Glutamatergic neuron (in vitro differentiated cells): ENCODE measurements around the gene HMCN1. TPM values are rescaled to one million over a fixed set of nuclear protein-coding genes. Genes with fewer than 3 reads are reported as not detected.
A peak's percentile ranks its signal among the peaks of the same experiment; 100 is the strongest.

Experiments
- DNase-seq: peaks from one replicate; pipeline ENCODE4 v3.0.0; 2022
- H3K27ac Mint-ChIP-seq: one replicate; pipeline ENCODE4 v1.8.0; 2020; ENCODE audit warnings: mild to moderate bottlenecking, mixed read lengths, inconsistent platforms; ENCODE audit not compliant: unreplicated experiment
- H3K27me3 Mint-ChIP-seq: one replicate; pipeline ENCODE4 v1.8.0; 2020; ENCODE audit warnings: mild to moderate bottlenecking, moderate library complexity, mixed read lengths, inconsistent platforms; ENCODE audit not compliant: unreplicated experiment
- H3K36me3 Mint-ChIP-seq: one replicate; pipeline ENCODE4 v1.8.0; 2020; ENCODE audit warnings: mild to moderate bottlenecking, mixed read lengths, inconsistent platforms; ENCODE audit not compliant: unreplicated experiment
- H3K4me1 Mint-ChIP-seq: one replicate; pipeline ENCODE4 v1.8.0; 2020; ENCODE audit warnings: mild to moderate bottlenecking, low read depth, mixed read lengths, inconsistent platforms; ENCODE audit not compliant: unreplicated experiment
- H3K4me3 Mint-ChIP-seq: one replicate; pipeline ENCODE4 v1.8.0; 2020; ENCODE audit warnings: mild to moderate bottlenecking, mixed read lengths, inconsistent platforms; ENCODE audit not compliant: unreplicated experiment
- H3K9me3 Mint-ChIP-seq: one replicate; pipeline ENCODE4 v1.8.0; 2020; ENCODE audit warnings: mild to moderate bottlenecking, moderate library complexity, mixed read lengths, inconsistent platforms; ENCODE audit not compliant: unreplicated experiment
- CTCF ChIP-seq: fragments of 200-600 bp; sonication (generic); IDR thresholded peaks from one replicate; pipeline ENCODE4 v1.5.0; 2021; ENCODE audit not compliant: partially characterized antibody, unreplicated experiment
- total RNA-seq: library from RNA; stranded (reverse); fragmentation: NEBNext Ultra II Directional; extraction: Animal tissue kit (Norgen Biotek cat#: 25700); gene quantifications from one replicate; pipeline ENCODE4 v1.2.1, GENCODE V29; 2021; ENCODE audit not compliant: unreplicated experiment

Gene HMCN1
- total RNA-seq, 1 donor from 2014 or later, result 0.93 TPM

- Mint-ChIP-seq H3K36me3 (no peaks in the 10 kb centered on the region), H3K9me3 (peaks cover 1% of the 10 kb centered on the region), H3K4me3 (no peak overlapping the region), H3K27ac (no peak overlapping the region), H3K27me3 (no peaks in the 10 kb centered on the region), H3K4me1 (no peaks in the 10 kb centered on the region)
- no peak for TF ChIP-seq CTCF
- no peak for DNase-seq
These were observed 73.1 kb downstream of the HMCN1 start for GRCh38 chr1:185807275-185807674.

- H3K9me3 Mint-ChIP-seq, result peaks cover 1% of the 10 kb centered on the region
These were observed 74.4 kb downstream of the HMCN1 start for GRCh38 chr1:185808631-185809030.

GRCh38 chr1:185811073-185811709, 77.0 kb downstream of the HMCN1 start:
- no peak for DNase-seq
- H3K4me1 Mint-ChIP-seq, result no peaks in the 10 kb centered on the region
- no peak for TF ChIP-seq CTCF
- H3K4me3 Mint-ChIP-seq, result no peak overlapping the region
- no peaks in the 10 kb centered on the region for H3K27me3 Mint-ChIP-seq
- H3K27ac Mint-ChIP-seq, result no peak overlapping the region
- H3K9me3 Mint-ChIP-seq, result peaks cover 1% of the 10 kb centered on the region
- H3K36me3 Mint-ChIP-seq, result no peaks in the 10 kb centered on the region

More at GRCh38 chr1:185808631-185809030, 74.4 kb downstream of the HMCN1 start:
- DNase-seq, result no peak
- no peak for TF ChIP-seq CTCF
- Mint-ChIP-seq H3K27me3 (no peaks in the 10 kb centered on the region), H3K4me3 (no peak overlapping the region), H3K27ac (no peak overlapping the region), H3K4me1 (no peaks in the 10 kb centered on the region), H3K36me3 (no peaks in the 10 kb centered on the region)

GRCh38 chr1:185812934-185813333, 78.7 kb downstream of the HMCN1 start:
- DNase-seq, result no peak
- no peak for TF ChIP-seq CTCF
- no peak overlapping the region for H3K27ac Mint-ChIP-seq
- H3K36me3 Mint-ChIP-seq, result no peaks in the 10 kb centered on the region
- H3K4me3 Mint-ChIP-seq, result no peak overlapping the region
- peaks cover 2% of the 10 kb centered on the region for H3K27me3 Mint-ChIP-seq
- no peaks in the 10 kb centered on the region for H3K4me1 Mint-ChIP-seq
- peaks cover 1% of the 10 kb centered on the region for H3K9me3 Mint-ChIP-seq

- no peak overlapping the region for H3K4me3 Mint-ChIP-seq
- H3K9me3 Mint-ChIP-seq, result peaks cover 1% of the 10 kb centered on the region
- no peak for DNase-seq
- TF ChIP-seq CTCF, result peak; percentile 70
- no peaks in the 10 kb centered on the region for H3K4me1 Mint-ChIP-seq
- no peaks in the 10 kb centered on the region for H3K36me3 Mint-ChIP-seq
- no peak overlapping the region for H3K27ac Mint-ChIP-seq
- H3K27me3 Mint-ChIP-seq, result peaks cover 2% of the 10 kb centered on the region
These were observed 79.3 kb downstream of the HMCN1 start for GRCh38 chr1:185813401-185813979.
